PC-3 (cell line): ENCODE measurements around the gene EIPR1. TPM values are rescaled to one million over a fixed set of nuclear protein-coding genes. Genes with fewer than 3 reads are reported as not detected.

ENCODE experiments used
- ATAC-seq: fragments of 200-7000 bp; cut with Tn5 transposase; 2 replicates; pipeline ENCODE4 v1.9.1; 2020; ENCODE audit warnings: mild to moderate bottlenecking, moderate library complexity
- BruUV-seq: library from RNA; stranded (reverse); fragments of 400-500 nt; replicated peaks from 2 replicates; lab custom pipeline; 2021; lab: Mats Ljungman, UMichigan
- CTCF ChIA-PET: fragments of 300-600 bp; sonication (Branson Sonifier 250); formaldehyde crosslinking; loops from one replicate; lab custom pipeline; 2022; ENCODE audit warnings: antibody characterized with exemption; lab: Charles Lee
- POLR2A ChIA-PET: fragments of 300-600 bp; sonication (Branson Sonifier 250); formaldehyde crosslinking; loops from one replicate; lab custom pipeline; 2022; ENCODE audit warnings: antibody characterized with exemption; ENCODE audit not compliant: unreplicated experiment; lab: Charles Lee
- DNase-seq: peaks from one replicate; pipeline ENCODE4 v3.0.0-alpha.2; 2015
- H2AFZ ChIP-seq: fragments of 300-600 bp; sonication (generic); 2 replicates; pipeline ENCODE4 v1.6.0; 2016; ENCODE audit warnings: antibody characterized with exemption, low read length
- H3F3A ChIP-seq: fragments of 300-600 bp; sonication (generic); one replicate; pipeline ENCODE4 v1.6.0; 2017; ENCODE audit warnings: antibody characterized with exemption, low read length, control low read depth, mild to moderate bottlenecking; ENCODE audit not compliant: unreplicated experiment
- H3K27ac ChIP-seq: fragments of 300-600 bp; sonication (generic); 2 replicates; pipeline ENCODE4 v1.5.1; 2016; ENCODE audit warnings: mild to moderate bottlenecking, low read length
- H3K27me3 ChIP-seq: fragments of 300-600 bp; sonication (generic); 2 replicates; pipeline ENCODE4 v1.6.1; 2016; ENCODE audit warnings: low read length, mixed read lengths
- H3K36me3 ChIP-seq: fragments of 300-600 bp; sonication (generic); 2 replicates; pipeline ENCODE4 v1.6.1; 2016; ENCODE audit warnings: low read depth, mixed run types, low read length, mixed read lengths
- H3K4me1 ChIP-seq: fragments of 300-600 bp; sonication (generic); 2 replicates; pipeline ENCODE4 v1.5.1; 2016; ENCODE audit warnings: low read length; ENCODE audit not compliant: insufficient read depth
- H3K4me2 ChIP-seq: fragments of 300-600 bp; sonication (generic); 2 replicates; pipeline ENCODE4 v1.6.0; 2016; ENCODE audit warnings: low read length
- H3K4me3 ChIP-seq: fragments of 300-600 bp; sonication (generic); 2 replicates; pipeline ENCODE4 v1.5.1; 2016; ENCODE audit warnings: mild to moderate bottlenecking, low read length, mixed read lengths
- H3K79me2 ChIP-seq: fragments of 300-600 bp; sonication (generic); 2 replicates; pipeline ENCODE4 v1.6.1; 2017; ENCODE audit warnings: low read length, mixed read lengths
- H3K9ac ChIP-seq: fragments of 300-600 bp; sonication (generic); 2 replicates; pipeline ENCODE4 v1.6.0; 2016; ENCODE audit warnings: mild to moderate bottlenecking, low read length
- H3K9me2 ChIP-seq: fragments of 300-600 bp; sonication (generic); replicated peaks from 2 replicates; pipeline ENCODE4 v1.6.1; 2016; ENCODE audit warnings: mixed run types, low read length, mixed read lengths
- H3K9me3 ChIP-seq: fragments of 300-600 bp; sonication (generic); 2 replicates; pipeline ENCODE4 v1.6.1; 2016; ENCODE audit warnings: low read length, mixed read lengths
- H4K20me1 ChIP-seq: fragments of 300-600 bp; sonication (generic); 2 replicates; pipeline ENCODE4 v1.6.1; 2016; ENCODE audit warnings: low read length, mixed read lengths
- CTCF ChIP-seq: fragments of 300-600 bp; sonication (generic); conservative IDR thresholded peaks from 2 replicates; pipeline ENCODE4 v1.5.1; 2017; ENCODE audit warnings: antibody characterized with exemption, low read depth, mild to moderate bottlenecking, low read length
- EZH2 ChIP-seq: fragments of 300-600 bp; sonication (generic); IDR thresholded peaks from one replicate; pipeline ENCODE4 v1.6.1; 2017; ENCODE audit warnings: antibody characterized with exemption, mild to moderate bottlenecking, low read length; ENCODE audit not compliant: unreplicated experiment
- EZH2phosphoT487 ChIP-seq: fragments of 300-600 bp; sonication (generic); IDR thresholded peaks from 2 replicates; pipeline ENCODE4 v1.6.1; 2018; ENCODE audit warnings: mild to moderate bottlenecking, antibody characterized with exemption, low read length, borderline replicate concordance
- intact Hi-C: fragments of 100-400 bp; cut with micrococcal nuclease; formaldehyde crosslinking; loops from 2 replicates; pipeline ENCODE4 v1.9.0; 2023
- total RNA-seq: library from RNA; depleted of rRNA; stranded (reverse); fragments of >200 nt; gene quantifications from 2 replicates; pipeline ENCODE4 v1.2.3, GENCODE V29; 2014

The EIPR1 gene
- total RNA-seq, 1 experiment from 2014 or later = 90.1 TPM

GRCh38 chr2:3186766-3187165 is 190.9 kb downstream of the EIPR1 start:
- H2AFZ ChIP-seq = no peak overlapping the region

GRCh38 chr2:3185910-3186309 is 191.7 kb downstream of the EIPR1 start:
- DNase-seq = no peak
- CTCF ChIA-PET = no interaction called here
- no peaks in the 10 kb centered on the region for H4K20me1 ChIP-seq
- TF ChIP-seq CTCF (no peak), EZH2 (no peak), EZH2phosphoT487 (no peak)
- H3K9me3 ChIP-seq = no peaks in the 10 kb centered on the region
- intact Hi-C loops = no loop called here
- H3K27ac ChIP-seq = no peak overlapping the region
- H3K79me2 ChIP-seq = no peaks in the 10 kb centered on the region
- no peaks in the 10 kb centered on the region for H3K9me2 ChIP-seq
- no TSS peak for BruUV-seq
- POLR2A ChIA-PET = no interaction called here
- H3K4me1 ChIP-seq = no peaks in the 10 kb centered on the region
- H3K4me2 ChIP-seq = no peak overlapping the region
- no peaks in the 10 kb centered on the region for H3K27me3 ChIP-seq
- H3K9ac ChIP-seq = no peak overlapping the region
- H3K36me3 ChIP-seq = no peaks in the 10 kb centered on the region
- H3K4me3 ChIP-seq = no peak overlapping the region
- H2AFZ ChIP-seq = no peak overlapping the region
- no peak for ATAC-seq
- H3F3A ChIP-seq = no peaks in the 10 kb centered on the region

More at GRCh38 chr2:3186766-3187165, 190.9 kb downstream of the EIPR1 start:
- Histone ChIP-seq H4K20me1 (no peaks in the 10 kb centered on the region), H3K36me3 (no peaks in the 10 kb centered on the region), H3K4me2 (no peak overlapping the region), H3K9me2 (no peaks in the 10 kb centered on the region), H3K79me2 (no peaks in the 10 kb centered on the region), H3K9ac (no peak overlapping the region), H3K4me1 (no peaks in the 10 kb centered on the region), H3K27ac (no peak overlapping the region), H3F3A (no peaks in the 10 kb centered on the region), H3K4me3 (no peak overlapping the region), H3K9me3 (no peaks in the 10 kb centered on the region), H3K27me3 (no peaks in the 10 kb centered on the region)
- DNase-seq (no peak), ATAC-seq (no peak)
- ChIA-PET CTCF (no interaction called here), POLR2A (no interaction called here)
- no peak for TF ChIP-seq EZH2
- intact Hi-C loops = no loop called here
- no TSS peak for BruUV-seq

- H3K4me2 ChIP-seq = no peak overlapping the region
- POLR2A ChIA-PET = no interaction called here
- H3F3A ChIP-seq = no peaks in the 10 kb centered on the region
- H3K4me3 ChIP-seq = no peak overlapping the region
- no peak overlapping the region for H2AFZ ChIP-seq
- no peaks in the 10 kb centered on the region for H4K20me1 ChIP-seq
- CTCF ChIA-PET = no interaction called here
- no peaks in the 10 kb centered on the region for H3K36me3 ChIP-seq
- ATAC-seq (no peak), DNase-seq (no peak)
- BruUV-seq = no TSS peak
- TF ChIP-seq CTCF (no peak), EZH2phosphoT487 (no peak), EZH2 (no peak)
- no peaks in the 10 kb centered on the region for H3K27me3 ChIP-seq
- H3K27ac ChIP-seq = no peak overlapping the region
- intact Hi-C loops = no loop called here
- no peaks in the 10 kb centered on the region for H3K79me2 ChIP-seq
- H3K9me3 ChIP-seq = no peaks in the 10 kb centered on the region
- no peaks in the 10 kb centered on the region for H3K4me1 ChIP-seq
- H3K9me2 ChIP-seq = no peaks in the 10 kb centered on the region
- no peak overlapping the region for H3K9ac ChIP-seq
Measured at GRCh38 chr2:3185256-3185655, 192.4 kb downstream of the EIPR1 start.
